ENCODE data around the gene CADM2.

Gene CADM2

DNA sequence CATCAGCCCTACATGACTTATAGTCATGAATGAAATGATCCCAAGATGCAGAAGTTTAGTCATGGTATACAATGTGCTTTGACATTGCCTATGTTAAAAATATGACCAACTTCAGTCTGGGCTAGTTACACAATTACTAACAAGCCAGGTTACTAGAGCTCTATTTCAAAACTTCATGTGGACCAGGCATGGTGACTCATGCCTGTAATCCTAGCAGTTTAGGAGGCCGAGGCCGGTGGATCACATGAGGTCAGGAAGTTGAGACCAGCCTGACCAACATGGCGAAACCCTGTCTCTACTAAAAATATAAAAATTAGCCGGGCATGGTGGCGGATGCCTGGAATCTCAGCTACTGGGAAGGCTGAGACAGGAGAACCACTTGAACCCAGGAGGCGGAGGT, 613.0 kb downstream of the CADM2 start:
- no peak for DNase-seq (ENCODE audit: low read depth)

DNA sequence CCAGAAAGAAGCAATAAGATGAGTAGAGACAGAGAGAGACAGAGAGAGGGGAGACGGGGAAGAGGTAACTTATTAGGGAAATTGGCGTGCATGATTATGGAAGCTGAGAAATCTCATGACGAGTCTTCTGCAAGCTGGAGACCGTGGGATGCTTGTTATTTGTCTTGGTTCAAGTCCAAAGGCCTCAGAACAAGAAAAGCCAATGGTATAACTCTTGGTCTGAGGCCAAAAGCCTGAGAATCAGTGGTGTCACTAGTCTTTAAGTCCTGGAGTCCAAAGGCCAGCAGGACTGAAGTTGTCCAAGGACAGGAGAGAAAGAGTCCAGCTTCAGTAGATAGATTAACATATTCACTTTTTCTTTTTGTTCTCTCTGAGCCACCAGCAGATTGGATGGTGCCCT, 613.6 kb downstream of the CADM2 start:
- DNase-seq (ENCODE audit: low read depth) = no peak

DNA sequence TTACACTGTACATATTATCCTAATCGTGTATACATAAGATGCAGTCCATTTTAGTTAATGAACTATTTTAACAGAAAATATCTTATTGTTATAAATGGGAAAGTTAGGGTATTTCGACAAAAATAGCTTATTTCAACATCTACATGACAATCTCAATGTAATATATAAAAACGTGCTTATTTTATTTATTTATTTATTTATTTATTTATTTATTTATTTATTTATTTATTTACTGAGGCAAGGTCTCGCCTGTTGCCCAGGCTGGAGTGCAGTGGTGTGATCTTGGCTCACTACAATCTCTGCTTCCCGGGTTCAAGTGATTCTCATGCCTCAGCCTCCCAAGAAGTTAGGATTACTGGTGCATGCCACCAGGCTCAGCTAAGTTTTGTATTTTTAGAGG, 614.2 kb downstream of the CADM2 start:
- DNase-seq (ENCODE audit: low read depth) = no peak

DNA sequence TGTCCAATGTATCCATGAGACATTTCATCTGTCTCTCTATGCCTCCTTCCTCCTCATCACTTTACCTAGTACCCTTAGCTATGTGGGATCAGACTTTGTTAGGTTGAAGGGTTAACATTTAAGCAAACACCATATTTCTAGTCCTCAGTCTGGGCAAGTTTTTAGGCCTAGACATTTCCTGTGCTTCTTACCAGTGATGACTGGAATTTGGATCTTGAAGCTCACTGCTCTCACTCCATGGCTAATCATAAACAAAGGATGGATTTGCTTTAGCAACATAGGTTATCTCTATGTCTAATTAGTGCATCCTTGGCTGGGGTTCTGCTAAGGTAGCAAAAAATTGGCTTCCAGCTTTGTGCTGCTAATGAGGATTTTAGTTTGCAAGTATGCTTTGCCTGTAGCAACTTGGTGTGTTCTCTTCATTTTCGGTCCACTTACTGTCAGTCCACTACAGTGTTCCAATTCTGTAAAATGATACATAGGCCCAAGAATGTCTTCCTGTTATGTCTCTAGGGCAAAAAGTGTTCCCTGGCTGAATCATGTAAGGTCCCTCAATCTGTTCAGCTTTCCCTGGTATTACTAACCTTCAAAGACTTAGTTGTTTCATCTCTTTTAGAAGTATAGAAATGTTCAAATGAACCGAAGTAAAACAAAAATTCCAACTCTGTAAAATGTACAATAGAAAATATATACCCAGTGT, 615.4 kb downstream of the CADM2 start:
- DNase-seq (ENCODE audit: low read depth) = no peak

DNA sequence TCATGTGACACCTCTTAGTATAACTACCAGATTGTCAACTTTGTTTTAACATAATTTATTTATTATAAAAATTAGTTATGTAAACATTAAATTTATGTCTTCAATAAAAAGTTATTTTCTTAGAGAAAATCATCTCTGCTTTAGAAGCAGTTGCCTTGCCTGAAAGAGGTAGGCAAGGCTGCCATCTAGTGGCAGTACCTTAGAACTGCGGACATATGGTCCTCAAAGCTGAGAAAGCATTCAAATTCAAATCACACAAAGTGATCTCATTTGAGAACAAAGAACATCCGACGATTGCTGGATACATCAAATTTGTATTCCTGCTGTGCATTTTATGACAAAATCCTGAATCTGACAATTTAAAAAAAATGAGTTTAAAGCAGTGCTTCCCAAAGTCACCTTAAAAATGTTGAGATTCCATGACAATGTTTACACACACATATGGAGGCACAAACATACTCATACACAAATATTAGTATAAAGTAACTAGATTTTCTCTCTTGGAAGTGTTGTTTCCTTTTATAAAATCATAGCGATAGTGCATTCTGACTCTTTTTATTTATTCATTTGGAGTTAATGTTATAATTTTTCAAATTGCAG, 617.4 kb downstream of the CADM2 start:
- DNase-seq (ENCODE audit: low read depth) = peak; percentile 2

DNA sequence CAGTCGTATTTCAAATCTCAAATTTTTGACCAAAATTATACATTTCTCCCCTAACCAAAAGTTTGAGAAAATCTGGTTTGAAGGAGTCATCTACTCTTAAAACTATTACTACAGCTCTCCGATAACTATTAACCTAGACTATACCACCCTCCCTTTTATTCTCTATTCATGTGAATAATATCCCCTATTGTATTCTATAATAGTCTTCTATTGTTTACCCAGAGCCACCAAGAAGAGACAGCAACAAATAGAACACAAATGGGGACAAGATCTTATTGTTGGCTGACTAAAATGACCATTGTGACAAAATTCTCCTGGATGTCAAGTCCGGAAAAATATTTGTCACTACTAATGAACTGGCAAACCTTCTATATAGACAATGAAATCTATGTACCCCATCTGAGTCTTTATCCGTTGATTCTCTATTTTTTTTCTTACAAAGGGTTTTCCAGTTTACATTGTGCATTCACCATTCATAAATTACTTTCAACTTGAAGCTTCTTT, 618.0 kb downstream of the CADM2 start:
- DNase-seq (ENCODE audit: low read depth) = no peak

DNA sequence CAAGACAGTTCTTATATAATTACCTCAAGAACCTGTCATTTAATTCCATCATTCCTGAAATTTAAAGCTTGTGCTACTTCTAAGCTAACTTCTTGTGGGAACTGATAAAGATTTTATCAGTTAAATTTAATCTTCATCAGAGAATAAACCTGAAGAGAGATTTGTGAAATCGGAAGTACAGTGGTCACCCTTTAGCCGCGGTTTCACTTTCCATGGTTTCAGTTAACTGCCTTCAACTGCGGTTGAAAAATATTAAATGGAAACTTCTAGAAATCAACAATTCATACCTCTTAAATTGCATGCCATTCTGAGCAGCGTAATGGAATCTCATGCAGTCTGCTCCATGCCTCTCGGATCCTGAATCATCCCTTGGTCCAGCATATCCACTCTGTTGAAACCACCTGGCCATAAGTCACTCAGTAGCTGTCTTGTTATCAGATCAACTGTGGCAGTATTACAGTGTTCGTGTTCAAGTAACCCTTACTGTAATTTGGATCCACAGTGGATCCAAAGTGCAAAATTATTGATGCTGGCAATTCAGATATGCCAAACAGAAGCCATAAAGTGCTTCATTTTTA, 626.1 kb downstream of the CADM2 start:
- DNase-seq (ENCODE audit: low read depth) = no peak

DNA sequence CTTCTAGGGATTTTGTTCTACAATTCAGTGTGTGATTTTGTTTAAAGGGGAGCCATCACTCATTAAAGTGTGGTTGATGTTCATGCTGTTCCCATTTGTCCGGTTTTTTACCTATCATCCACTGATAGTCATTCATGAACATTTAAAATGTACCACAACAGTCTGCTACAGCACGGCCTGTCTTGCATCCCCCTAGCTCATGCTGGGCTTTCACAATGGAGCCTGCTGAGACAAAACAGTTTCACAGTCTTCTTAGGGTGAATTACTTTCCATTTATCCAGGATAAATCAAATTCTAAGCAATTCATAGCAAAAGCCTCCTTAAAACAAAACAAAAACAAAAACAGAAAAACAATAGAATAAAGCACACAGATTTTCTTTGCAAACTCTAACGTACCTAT, 627.2 kb downstream of the CADM2 start:
- no peak for DNase-seq (ENCODE audit: low read depth)

DNA sequence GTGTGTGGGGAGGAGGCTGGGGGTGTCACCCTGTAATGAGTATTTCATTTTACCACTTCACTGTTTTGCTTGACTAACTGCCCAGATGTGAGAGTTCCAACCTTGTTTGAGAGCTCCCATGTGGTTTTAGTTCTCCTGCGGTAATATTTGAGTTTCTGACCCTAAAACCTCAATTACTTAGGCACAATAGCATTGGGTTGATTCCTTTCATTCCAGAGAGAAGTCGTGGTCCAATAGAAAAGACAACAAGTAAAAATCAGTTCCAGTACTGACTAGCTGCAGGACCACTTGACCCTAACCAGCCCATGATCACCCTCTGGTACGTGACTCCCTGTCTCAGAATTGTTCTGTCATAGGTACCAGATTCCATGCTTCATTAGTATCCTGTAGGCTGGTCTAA, 630.4 kb downstream of the CADM2 start:
- no peak for DNase-seq (ENCODE audit: low read depth)

DNA sequence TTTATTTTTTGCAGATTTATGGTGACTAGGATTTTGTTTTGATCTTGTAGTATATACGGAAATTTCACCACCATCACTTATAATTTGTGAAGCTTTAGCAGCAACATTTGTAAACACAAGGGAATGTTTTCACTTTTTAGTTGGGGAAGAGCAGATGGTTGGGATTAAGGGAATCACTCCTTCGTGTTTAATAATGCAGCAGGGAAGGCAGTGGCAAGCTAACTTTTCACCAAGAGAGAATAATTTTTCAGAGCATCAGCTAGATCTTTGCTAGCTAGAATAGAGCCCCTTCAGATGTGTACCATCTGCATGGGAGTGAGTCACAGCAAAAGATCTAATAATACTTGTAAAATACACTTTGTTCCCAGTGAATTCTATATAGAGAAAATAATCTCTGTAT, 632.7 kb downstream of the CADM2 start:
- DNase-seq (ENCODE audit: low read depth) = no peak

DNA sequence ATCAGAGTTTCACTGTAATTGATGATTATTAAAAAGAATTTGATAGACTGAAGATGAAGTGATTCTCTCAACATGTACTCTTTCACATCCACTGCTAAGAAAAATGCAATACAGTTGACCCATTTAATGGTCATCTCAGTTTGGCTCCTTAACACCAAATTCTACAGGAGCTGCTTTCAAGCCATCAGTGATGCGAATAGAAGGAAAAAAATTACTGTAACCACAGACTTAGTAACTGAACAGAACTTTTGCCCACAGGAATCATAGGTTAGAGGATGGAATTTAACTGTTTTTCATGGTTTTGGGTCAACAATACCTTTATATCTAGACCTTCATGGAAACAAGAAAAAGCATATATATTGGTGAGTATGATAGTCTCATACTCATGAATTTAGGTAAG, 633.5 kb downstream of the CADM2 start:
- no peak for DNase-seq (ENCODE audit: low read depth)

DNA sequence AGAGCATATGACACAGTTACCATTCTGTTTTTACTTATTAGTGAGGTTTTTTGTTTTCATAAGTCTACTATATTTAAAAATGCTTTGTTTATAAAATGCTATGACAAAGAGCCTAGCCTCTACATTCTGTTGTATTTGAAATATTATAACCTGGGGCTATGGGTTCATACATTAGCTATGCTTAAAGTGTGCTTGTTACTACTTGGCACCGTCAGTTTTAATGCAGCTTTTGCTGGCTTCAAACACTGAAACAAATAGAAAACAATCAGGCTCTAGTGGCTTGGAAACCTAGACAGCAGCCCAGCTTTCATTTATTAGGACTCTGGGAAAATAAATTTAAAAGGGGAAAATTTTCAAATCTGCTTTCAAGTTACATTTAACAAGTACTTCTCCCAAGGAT, 635.9 kb downstream of the CADM2 start:
- no peak for DNase-seq (ENCODE audit: low read depth)

DNA sequence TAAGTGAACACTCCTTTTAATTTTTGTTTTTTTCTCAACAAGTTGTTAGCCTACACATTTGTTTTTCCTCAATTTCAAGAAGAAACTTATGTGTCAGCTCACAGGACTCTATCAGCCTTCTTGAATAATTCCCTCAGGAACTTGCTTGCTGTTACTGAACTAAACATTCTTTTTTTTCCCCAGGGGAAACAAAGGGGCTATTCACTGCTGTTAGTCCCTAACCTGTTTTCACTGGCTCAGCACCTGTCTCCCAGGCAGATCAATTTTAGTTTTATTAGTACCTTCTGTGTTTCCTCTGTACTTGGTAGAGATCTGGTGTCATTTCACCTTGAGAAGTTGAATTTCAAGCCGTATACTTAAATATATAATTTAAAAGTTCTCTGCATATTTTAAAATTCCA, 644.6 kb downstream of the CADM2 start:
- no peak for DNase-seq (ENCODE audit: low read depth)

DNA sequence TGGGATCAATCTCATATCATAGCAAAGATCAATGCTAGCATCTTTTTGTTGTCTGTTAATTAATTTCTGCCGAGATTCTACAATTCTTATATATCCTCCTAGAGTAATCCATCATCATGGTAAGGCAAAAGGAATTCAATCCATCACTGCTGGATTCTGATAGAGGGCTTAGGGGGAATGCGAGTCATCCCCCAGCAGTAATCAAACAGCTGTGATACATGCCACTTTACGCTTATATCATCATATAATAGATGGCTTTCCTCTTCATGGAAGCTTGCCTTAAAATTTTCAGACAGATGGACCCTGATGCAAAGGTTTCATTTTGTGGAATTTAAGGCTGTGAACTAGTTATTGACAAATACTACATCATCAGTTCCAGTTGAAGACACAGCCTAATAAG, 645.9 kb downstream of the CADM2 start:
- DNase-seq (ENCODE audit: low read depth) = no peak

DNA sequence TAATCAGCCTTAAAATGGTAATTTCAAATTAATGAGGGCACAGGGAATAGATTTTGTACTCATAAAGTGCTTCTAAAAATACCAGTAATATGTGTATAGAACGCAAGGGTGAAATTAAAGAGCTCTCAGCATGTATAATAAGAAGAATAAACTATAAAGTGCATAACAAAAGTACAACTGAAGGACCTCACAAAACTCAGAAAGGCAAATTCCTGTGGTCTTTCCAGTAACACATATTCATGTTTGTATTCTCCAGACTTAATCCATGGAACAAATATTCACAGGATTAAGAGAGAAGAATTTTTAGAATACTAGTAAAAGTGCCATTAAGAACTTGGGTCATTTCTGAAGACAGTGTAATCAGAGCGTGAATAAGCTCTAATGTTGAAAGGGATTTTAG, 646.3 kb downstream of the CADM2 start:
- no peak for DNase-seq (ENCODE audit: low read depth)

DNA sequence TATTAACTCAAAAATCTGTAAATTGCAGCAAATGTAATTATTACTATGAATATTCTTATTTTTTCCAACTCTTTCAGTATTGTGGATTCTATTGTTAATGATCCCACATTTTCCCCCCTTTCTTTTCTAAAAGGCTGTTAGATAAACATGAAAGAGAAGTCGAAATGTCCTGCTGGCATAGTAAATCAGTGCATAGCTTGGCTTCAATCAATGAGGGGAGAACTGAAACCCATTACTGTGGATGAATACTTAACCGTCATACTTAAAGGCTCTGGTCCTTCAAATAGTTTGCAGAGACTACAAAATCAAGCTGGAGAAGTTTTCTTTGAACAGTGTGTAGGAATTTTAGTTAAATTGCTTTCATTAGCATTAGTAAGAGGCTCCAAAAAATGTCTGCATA, 667.9 kb downstream of the CADM2 start:
- DNase-seq (ENCODE audit: low read depth) = no peak

DNA sequence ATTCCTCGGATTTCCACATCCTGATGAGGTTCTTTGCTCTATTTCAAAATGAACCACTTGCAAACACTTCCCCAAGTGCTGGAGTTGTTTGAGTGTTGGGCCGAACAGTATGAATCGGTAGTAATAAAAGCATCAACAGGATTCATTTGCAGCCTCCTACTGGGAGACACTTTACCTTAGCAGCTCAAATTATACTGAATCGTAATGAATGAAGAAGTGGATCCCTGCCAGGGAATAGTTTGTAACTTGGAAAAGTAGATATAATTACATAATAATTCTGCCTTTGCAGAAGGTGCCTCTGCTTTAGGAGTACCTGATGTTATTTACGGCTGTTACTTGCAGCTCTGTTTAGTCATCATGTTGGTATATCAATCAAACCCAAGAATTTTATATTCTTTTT, 669.1 kb downstream of the CADM2 start:
- no peak for DNase-seq (ENCODE audit: low read depth)

DNA sequence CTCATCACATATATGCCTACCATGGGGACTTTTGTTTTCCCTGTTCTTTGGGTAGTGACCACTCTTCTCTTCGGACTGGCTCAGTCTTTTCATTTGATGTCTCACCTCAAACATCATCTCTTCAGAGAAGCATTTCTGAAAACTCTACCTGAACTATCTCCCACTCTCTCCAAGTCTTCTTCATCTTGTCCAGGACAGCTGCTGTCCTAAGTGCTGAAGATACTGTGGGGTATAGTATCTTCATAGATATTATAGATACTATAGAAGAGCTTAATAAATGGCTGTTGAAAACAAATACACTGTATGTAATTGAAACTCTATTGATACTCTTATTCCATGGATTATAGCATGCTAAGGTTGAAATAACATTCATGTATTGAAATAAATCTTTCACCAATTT, 672.3 kb downstream of the CADM2 start:
- DNase-seq (ENCODE audit: low read depth) = no peak

DNA sequence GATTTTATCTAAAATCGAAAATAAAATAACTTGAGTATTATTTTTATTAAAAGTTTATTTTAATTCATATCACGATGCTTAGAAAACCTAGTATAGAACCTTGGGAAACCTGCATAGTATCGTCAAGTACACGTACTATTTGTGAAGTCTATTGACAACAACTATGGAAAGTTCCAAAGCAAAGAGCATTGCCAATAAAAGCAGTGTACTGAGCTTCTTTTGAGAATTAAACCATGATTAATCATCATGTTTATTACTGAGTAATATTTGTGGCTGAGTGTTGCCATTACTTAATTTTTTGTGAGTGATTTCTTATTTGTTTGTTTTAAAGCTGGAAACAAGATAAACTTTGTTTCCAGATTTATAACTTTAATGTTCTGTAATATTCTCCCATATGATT, 674.1 kb downstream of the CADM2 start:
- no peak for DNase-seq (ENCODE audit: low read depth)

DNA sequence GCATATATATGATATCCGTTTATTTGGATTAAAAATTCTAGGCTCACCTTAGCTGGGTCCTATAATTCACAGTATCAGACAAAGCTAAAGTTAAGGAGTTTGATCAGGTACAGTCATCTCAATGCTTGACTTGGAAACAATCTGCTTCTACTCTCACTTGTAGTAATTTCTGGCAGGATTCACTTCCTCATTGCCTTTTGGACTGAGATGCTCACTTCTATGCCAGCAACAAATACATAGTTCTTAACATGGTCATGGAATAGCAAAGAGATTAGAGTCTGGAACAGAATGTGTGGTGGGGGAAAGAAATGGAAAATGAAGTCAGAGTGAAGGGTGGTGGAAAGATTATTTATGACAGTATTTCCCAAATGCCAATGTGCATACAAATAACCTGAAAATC, 693.6 kb downstream of the CADM2 start:
- DNase-seq (ENCODE audit: low read depth) = no peak

DNA sequence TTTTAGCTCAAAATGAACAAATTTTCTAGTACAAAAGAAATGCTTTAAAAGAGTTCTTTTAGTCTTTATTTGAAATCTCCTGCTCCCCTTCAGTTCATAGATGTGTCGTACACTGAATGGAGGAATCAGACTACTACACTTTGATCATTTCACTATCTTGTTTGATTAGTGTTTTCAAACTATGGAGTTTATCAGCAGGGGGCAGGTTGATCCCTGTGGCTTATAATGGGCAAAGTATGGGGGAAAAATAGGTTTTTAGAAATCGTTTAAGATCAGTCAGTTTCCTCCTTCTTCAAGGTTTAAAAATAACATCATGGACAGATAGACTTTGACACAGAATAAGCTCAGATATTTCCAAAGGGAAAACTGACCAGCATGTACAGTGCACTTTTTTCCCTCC, 701.7 kb downstream of the CADM2 start:
- DNase-seq (ENCODE audit: low read depth) = no peak

DNA sequence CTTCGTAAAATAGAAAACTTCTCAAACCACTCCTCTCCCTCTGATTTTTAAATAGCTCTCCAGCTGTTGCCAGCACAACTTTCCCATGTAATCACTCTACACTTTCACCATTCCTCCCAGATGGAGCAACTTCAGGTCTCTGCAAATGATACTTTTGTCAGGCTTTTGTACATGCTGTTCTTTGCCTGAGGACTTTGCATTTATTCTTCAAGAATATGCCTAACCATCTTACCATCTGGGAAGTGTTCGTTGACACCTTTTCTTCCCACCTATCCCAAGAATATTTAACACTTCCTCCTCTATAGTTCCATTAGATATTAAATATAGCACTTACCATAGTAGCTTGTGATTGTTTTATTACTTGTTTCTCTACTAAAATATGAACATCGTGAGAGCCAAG, 703.7 kb downstream of the CADM2 start:
- DNase-seq (ENCODE audit: low read depth) = no peak

DNA sequence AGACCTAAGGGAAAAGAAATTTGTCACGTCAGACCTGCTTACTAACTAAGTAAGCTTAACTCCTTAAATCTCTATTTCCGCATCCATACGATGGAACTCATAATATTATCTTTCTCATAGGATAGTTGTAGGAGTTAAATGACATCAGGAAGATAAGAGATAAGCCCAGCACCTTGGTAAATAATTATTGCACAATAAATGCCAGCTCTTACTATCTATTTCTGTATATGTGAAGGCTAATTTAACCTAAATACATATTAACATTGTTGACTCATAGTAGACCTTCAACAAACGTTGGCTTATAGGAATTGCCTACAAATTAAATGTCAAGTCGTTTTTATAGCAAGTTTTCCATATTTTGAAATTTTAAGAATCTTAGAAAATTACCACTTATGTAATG, 709.0 kb downstream of the CADM2 start:
- no peak for DNase-seq (ENCODE audit: low read depth)

All from T-helper 22 cell (primary cell).